Transverse colon (tissue), 3 donors: ENCODE results near the gene LAPTM5.

Source experiments
- EP300 ChIP-seq: sonication (generic); formaldehyde crosslinking; IDR thresholded peaks from one replicate; pipeline ENCODE4 v1.6.1; 2017; ENCODE audit warnings: antibody characterized with exemption, low read depth
- TF ChIP-seq, protein P1 (sequence below), 5 experiments: fragments of 200-600 bp in 3 of 5; fragments of 450-650 bp in 2 of 5; sonication (generic) in 3 of 5; IDR thresholded peaks; 1 replicate in 2 of 5; 2 replicates in 3 of 5; pipeline ENCODE4 v1.5.1; 2016 to 2017; ENCODE audit warnings: antibody characterized with exemption in 5 of 5, inconsistent platforms in 3 of 5, mild to moderate bottlenecking in 2 of 5, moderate library complexity in 1 of 5

DNA sequence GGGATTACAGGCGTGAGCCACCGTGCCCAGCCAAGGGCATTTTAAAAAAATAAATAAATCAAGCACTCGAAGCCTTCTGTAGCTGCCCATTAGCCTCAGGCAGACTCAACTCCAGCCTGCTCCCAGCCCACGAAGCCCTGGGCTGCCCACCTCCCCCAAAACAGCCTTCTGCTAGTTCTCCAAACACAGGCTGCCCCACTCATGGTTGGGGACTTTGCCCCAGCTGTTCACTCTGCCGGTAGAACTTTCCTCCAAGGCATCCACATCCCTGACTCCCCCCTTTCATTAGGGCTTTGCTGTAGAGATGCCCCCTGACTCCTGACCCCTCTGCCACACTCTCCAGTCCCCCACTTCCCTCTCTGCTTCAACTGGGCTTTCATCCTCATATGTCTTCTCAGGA lies 29.7 kb upstream of the LAPTM5 start:
- TF ChIP-seq, protein P1, sequence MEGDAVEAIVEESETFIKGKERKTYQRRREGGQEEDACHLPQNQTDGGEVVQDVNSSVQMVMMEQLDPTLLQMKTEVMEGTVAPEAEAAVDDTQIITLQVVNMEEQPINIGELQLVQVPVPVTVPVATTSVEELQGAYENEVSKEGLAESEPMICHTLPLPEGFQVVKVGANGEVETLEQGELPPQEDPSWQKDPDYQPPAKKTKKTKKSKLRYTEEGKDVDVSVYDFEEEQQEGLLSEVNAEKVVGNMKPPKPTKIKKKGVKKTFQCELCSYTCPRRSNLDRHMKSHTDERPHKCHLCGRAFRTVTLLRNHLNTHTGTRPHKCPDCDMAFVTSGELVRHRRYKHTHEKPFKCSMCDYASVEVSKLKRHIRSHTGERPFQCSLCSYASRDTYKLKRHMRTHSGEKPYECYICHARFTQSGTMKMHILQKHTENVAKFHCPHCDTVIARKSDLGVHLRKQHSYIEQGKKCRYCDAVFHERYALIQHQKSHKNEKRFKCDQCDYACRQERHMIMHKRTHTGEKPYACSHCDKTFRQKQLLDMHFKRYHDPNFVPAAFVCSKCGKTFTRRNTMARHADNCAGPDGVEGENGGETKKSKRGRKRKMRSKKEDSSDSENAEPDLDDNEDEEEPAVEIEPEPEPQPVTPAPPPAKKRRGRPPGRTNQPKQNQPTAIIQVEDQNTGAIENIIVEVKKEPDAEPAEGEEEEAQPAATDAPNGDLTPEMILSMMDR (IDR thresholded peaks at IDR 0.05), result no peak
- no peak for TF ChIP-seq EP300
